Epidermal melanocyte (primary cell): ENCODE data around the gene C1orf167.
"Not testable (repeated sequence)": the region's sequence is repeated elsewhere in the genome, so short reads cannot be mapped to it uniquely, and the experiment has no call there.

Source experiments
- DNase-seq: peaks from one replicate; pipeline ENCODE4 v3.0.0; 2011; ENCODE audit warnings: low spot score; ENCODE audit not compliant: insufficient read length

C1orf167 gene

DNA sequence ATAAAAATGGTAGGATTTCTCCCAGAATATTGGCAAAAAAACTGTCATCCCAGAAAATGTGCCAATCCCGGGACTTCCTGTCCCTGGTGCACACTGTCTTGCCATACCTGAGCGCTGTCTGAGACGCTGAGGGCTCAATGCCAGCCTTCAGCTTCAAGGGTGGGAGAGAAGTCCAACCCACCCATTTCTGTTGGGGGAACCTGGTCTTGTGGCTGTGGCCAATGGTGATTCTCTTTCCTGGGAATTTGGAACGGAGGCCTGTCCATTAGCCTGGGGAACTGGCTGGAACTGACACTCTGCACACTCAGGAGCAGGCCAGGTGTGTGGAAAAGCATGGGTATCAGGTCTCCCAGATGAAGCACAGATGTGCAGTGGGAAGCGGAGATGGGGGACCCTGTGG, 37.1 kb downstream of the C1orf167 start:
- no peak for DNase-seq

DNA sequence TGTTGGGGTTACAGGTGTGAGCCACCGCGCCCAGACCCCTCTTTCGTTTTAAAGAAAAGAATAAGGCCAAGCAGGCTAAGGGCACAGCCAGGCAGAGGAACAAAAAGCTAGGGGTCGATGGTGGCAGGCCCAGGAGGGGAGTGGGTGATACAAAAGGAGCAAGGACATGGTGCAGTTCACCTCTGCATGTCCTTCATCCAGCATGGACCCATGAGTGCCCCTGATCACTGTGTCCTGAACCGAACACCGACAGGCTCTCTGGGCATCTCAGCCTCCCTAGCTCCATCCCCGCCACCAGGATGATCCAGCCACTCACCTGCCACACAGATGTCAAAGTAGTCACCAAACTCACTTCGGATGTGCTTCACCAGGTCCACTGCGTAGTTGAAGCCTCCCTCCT, 37.9 kb downstream of the C1orf167 start:
- no peak for DNase-seq

DNA sequence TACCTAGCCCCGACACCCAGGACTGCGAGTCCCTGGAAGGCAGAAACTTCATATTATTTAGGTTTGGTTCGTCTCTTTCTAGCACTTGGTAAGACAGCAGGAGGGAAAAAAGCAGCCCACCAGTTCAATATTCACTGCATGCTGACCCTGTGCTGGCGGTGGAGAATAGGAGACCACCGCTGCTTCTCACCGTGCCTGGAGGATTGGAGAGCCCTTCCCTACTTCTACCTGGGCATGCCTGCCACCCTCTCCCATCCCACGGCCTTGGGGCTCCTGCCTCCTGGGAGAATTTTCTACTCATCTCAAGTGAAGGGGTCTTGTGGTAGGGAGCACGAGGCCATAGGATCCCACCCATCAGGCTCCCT, 38.4 kb downstream of the C1orf167 start:
- DNase-seq, result no peak

DNA sequence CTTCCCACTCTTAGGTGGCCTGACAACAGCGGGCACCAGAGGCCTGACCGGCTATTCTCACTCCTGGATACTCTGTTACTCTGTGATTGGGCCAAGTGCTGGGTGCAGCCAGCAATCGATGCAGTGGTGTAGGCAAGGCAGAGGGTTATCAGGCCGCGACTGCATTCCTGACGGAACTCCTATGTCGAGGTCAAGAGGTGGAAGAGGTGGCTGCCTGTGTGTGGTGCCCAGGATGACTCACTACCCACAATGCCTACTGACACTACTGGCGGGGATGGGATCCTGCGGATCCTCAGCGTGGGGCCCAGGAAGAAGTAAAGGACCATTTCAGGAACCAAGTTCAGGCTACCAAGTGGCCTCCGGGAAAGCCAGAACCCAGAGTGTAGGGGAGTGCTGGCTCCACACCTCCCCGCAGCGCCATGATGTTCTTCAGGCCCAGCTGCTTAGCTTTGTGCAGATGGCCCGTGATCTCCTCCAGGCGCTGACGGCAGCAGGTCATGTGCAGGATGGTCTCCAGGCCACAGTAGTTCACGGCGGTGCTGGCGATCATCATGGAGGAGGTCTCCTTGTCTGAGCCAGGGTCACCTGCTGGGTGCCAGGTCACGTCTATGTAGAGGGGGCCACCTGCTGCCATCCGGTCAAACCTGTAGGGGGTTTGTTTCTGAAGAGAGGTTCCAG, 38.9 kb downstream of the C1orf167 start:
- no peak for DNase-seq

DNA sequence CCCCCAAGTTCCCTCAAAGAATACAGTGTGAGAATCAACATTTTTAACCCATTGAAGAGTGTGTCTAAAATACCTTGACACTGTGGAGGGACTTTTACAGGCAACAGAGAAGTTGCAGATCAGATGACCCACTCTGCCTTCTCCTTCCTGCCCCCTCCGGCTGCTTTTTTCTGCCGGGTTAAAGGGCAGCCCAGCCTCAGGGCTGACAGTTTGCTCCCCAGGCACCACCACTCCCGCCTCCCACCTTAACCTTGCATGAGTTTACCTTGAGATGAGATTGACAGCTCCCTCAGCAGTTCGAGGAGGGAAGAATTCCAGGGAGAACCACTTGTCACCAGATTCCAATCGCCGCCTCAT, 40.6 kb downstream of the C1orf167 start:
- DNase-seq, result no peak

DNA sequence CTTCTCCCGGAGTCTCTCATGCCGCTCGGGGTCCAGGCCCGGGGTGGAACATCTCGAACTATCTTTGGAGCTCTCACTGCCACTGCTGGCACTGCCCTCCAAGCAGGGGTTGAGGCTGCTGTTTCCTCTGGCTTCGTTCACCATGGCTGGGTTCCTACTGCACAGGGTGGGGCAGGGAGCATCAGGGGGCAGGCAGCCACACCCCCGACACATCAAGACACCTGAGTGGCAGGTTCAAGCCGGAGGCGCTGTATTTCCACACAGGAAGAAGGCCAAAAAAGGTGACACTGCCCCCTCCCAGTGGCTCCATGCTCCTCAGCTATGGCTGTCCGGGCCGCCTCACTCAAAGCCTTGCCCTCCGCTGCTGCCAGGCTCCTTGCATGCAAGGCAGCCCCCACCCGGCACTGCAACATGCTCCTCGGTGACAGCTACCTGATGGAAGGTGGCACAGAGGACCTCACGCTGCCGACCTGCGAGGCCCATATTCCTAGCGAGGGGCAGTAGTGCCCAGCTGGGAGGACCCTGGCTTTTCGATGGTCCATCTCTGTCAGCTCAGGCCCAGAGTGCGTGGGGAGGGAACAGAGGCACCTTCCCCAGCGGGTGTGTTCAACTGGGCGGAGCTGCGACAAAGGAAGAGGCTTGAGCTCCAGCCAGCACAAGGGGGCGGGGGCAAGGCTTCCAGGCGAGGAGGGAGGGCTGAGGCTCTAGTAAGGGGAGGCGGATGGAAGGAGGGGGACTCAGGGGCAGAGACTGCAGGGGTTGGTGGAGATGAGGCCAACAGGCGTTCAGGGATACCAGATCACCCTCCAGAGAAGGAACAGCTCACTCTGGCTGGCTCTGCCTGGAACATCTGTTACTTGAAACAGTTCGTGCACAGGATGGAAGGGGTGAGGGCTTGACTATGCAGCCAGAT, 41.2 kb downstream of the C1orf167 start:
- DNase-seq, result peak; percentile 67

DNA sequence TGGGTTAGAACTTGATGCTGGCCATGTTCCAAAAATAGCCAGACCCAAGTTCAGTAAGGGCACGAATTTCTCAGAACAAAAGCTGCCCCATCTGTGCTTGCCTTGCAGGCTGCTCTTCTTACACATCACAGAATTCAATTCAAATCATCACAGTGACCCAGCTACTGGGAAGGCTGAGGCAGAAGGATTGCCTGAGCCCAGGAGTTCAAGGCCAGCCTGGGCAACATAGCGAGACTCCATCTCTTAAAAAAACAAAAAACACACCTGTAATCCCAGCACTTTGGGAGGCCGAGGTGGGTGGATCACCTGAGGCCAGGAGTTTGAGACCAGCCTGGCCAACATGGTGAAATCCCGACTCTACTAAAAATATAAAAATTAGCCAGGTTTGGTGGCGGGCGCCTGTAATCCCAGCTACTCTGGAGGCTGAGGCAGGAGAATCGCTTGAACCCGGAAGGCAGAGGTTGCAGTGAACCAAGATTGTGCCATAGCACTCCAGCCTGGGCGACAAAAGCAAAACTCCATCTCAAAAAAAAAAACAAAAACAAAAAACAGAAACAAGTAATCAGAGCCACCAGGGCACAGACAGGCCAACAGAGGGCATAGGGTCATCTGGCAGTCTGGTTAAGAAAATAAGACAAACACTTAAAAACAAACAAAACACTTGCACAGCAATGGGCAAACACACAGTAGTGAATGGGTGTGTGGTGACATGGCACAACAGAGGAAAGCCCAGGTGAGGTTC, 42.1 kb downstream of the C1orf167 start:
- not testable (repeated sequence) for DNase-seq

DNA sequence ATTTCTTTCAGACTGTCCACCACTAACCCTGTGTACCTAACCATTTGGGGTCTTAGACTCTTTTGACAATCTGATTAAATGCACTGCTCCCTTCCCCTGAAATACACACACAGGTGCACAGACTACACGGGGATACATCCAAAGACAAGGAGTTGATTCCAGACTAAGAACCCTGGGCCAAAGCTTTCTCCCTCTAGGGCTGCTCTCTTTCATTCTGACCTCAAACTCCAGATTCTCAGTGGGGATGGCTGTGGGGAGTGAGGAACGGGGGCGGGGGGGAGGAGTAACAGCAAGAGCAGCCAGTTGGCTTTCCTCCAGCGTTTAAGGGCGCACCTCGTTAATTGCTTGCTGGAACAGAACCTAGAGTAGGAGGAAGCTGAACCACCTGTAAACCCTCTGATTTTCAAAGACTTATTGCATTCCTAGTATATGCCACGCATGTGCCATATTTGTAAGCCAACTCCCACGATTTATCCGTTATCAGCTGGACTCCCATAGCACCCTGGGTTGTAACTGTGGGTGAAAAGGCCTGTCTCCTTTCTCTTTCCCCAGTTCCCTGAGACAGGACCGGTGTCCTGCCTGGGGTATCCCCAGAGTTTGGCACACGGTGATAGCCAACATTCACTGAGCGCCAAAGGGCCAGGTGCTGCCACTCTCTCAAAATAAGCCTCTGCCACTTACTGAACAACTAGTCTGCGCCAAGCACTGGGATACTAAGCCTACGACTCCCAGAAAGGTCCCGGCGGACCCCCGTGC, 42.9 kb downstream of the C1orf167 start:
- DNase-seq, result no peak

DNA sequence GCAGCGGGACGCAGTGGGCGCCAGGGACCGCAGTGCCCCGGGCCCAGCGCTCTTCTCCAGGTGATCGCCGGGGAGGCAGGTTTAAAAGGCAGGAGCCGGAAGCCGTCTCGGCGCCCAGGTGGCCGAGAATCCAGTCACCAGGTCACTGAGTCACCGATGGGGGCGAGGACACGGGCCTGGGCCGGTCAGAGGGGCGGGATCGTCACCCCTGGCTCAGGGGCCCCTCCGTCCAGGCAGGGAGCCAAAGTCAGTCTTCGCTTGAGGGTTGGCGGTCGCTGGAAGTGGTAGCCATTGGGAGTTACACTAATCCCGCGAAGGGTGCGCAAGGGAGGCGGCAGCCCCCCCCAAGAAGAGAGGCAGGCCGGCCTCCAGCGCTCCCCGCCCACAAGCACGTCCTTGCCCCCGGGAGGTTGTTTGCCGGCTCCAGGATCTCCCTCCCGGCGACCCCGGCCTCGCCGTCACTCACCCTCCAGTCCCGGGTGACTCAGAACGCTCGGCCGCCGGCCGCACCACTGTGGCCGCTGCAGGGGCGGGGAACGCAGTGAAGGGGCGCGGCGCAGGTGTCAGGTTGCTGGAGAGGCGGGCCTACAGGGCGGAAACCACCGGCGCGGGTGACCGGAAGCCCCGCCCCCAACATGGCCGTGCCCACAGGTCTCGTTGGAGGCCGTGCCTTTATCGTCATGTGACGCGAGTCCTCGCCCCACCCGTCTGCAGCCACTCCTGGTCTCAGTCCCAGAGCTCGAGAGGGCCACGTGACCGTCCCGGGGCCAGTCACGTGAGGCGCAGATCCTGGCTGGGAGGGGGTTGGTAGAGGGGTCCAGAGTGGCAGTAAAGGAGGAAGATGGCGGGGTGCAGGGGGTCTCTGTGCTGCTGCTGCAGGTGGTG, 43.7 kb downstream of the C1orf167 start, which contains the start of the genes CLCN6 and MTHFR:
Gene CLCN6, plus strand, starts transcription at position 770 of the 885 bp plus-strand sequence. Its CDS starts 72 bp downstream, at position 842.
Gene MTHFR, minus strand, starts transcription at position 543 of the 885 bp plus-strand sequence. CDS start 2,848 bp downstream, outside the sequence.
- peak; percentile 93 for DNase-seq

DNA sequence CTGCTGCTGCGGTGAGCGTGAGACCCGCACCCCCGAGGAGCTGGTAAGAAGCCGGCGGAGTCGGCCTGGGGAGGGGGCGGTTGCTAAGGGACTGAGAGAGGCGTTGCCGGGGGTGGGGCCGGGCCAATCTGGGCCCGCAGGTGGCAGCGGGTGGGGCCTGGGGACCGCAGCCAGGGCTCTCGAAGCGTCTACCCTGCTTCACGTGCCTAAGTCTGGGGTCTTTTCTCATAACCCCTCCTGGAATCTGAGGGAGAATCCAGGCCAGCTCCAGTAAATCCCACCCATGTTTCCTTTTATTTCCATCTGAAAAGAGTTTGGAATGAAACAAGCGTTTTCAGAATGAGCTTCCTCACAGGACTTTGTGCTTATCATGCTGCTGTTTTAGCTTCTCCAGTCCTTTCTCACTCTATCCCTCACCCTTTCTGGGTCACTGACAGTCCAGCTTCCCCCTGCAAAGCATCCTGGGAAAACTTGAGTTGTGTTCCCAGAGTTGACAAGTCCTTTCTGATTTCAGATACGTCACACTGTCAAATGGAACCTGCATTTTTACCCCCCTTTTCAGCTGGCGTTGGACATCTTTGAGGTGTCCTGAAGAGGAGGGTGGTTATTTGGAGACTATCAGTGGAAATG, 44.4 kb downstream of the C1orf167 start:
- DNase-seq, result no peak

DNA sequence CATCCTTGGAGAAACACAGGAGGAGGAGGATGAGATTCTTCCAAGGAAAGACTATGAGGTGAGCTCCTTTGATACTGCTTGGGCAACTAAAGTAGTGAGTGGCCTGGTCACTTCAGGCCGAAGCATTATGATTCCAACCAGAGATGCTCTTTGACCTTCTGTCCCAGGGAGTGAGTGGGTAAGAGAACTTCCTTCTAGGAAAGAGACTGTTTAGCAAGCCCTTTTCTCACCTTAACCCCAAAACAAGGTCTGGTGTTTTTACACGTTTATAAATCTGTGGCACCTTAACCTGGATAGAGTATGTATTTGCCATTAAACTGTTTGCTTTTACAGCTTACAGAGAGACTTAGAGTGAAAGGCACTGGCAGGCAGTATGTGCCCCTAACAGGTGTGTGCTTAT, 45.1 kb downstream of the C1orf167 start:
- no peak for DNase-seq

DNA sequence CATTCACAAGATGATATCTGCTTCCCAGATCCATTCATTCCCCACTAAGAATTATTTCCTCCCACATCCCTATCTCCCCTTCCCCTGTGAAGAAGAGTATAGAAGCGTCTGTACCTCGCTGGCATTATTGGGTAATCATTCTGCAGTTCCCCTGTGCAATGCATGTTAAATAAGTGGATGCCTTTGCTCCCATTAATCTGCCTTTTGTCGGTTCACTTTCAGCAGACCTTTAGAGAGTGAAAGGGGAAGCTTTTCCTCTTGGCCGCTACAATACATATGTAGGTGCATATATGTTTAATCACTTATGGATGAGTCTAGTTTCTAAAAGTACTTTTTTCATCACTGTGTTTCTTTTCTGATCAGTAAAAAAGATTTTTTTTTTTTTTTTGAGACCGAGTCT, 51.0 kb downstream of the C1orf167 start:
- no peak for DNase-seq

DNA sequence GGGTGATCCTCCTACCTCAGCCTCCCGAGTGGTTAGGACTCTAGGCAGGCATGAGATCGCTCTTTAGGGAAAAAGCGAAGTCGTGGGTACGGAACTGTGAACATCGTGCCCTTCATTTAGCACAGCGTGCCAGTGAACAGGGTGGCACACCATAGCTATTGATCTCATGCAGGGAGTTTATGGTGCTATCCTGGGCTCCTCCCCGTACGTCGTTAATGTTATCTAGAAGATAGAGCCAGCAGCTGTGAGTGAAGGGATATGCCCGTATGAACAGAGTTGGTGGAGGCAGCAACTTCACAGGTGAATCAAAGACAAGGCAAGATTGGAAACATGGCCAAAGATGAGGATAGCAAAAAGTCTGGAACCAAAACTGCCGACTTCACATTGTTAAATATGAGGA, 55.2 kb downstream of the C1orf167 start:
- no peak for DNase-seq

DNA sequence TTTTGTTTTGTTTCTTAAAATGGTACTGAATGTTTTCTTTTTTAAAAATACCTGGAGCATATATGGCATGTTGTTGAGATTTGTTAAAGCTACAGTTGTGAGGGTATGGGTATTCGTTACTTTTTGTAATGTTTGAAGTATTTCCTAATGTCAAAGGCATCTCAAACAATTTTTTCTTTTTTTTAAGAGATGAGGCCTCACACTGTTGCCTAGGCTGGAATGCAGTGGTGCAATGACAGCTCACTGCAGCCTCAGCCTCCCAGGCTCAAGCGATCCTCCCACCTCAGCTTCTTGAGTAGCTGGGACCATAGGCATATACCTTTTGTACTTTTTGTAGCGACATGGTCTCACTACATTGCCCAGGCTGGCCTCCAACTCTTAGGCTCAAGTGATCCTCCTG, 60.1 kb downstream of the C1orf167 start:
- no peak for DNase-seq

DNA sequence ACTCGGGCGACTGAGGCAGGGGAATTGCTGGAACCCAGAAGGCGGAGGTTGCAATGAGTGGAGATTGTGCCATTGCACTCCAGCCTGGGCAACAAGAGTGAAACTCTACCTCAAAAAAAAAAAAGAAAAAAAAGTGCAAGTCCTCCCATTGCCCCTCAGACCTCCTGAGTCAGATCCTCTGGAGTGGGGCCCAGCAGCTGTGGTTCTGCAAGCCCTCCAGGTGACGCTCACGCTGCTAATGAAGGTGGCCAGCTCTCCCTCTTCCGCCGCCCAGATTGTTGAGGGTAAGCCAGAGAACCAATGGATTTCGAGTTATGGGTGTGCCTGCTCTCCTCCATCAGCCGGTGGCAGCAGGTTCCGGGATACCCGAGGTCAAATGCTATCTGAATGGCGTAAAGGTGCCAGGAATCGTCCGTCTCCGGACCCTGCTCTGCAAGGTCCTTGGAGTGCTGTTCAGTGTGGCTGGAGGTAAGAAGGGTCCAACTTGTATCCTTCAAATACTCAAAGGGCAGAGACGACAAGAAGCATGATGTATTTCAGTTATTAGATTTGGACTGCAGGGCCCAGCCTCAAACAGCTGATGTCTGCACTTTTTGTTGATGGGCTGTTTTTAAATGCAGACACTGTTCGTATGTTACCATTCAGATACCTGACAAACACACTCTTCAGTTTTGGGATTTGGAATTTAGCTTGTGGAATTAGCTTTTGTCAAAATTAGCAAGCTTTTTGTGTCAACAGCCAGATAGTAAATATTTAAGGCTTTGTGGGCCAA, 61.6 kb downstream of the C1orf167 start:
- DNase-seq, result no peak

DNA sequence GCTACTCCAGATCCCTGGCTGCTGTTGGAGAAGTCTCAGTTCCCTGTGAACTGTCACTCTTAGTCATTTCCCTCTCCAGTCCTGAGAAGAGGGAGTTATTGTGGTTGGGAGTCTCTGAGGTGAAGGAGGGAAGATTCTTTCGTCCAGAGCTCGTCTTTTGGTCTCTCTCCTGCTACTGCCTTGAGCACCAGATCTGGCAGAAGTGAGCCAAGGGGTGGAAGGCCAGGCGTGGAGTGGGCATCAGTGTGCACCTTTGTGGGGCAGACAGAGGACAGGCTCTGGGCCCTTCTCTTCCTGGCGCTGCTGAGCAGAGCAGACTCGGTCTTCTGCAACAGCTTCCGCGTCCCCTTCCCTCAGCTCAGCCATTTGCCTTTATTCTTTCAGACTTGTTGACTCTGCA, 63.1 kb downstream of the C1orf167 start:
- DNase-seq, result no peak

DNA sequence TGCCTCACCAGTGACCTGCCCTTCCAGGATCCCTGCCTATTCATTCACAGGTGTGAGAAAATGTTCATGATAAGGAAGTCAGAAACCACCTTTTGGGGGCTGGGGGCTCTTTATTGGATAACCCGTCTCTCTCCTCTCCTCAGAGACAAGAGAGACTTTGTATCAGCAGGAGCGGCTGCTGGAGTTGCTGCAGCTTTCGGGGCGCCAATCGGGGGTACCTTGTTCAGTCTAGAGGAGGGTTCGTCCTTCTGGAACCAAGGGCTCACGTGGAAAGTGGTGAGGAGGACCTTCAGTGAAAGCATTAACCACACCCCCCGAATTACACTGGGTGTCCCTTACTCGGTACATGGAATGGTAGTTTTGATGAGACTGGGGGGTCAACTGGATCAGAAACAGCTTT, 65.0 kb downstream of the C1orf167 start:
- no peak for DNase-seq

DNA sequence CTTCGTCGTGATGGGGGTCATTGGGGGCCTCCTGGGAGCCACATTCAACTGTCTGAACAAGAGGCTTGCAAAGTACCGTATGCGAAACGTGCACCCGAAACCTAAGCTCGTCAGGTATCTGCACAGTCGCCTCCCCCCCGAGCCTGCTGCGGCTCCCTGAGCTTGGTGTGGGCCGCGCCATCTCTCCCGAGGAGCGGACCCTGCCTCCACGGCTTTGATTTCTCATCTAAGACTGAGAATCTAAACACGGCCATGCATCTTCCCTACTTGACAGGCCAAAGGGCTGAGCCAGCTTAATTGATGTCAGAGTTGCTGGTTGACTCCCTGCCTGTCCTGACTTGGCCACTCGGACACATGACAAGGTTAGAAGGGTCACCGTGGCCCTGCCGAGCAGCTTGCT, 66.5 kb downstream of the C1orf167 start:
- DNase-seq, result no peak
